Small intestine (tissue), 7 donors: ENCODE data around the gene FNDC3B. TPM values are rescaled to one million over a fixed set of nuclear protein-coding genes. Genes with fewer than 3 reads are reported as not detected.

Experiments
- DNase-seq, 2 donors: peaks; one replicate each; pipeline versions ENCODE4 v3.0.0 to v3.0.0-alpha.2; 2013
- FAIRE-seq: peaks from 2 replicates; lab custom pipeline; 2012; peaks lifted over from hg19 to GRCh38; lab: Jason Lieb, UNC
- H3K27ac ChIP-seq, 3 donors: one replicate each; pipeline ENCODE4 v1.5.1; 2013; ENCODE audit warnings: low read length in 2 of 3, mild to moderate bottlenecking in 2 of 3, control low read depth in 1 of 3, inconsistent platforms in 1 of 3, low read depth in 1 of 3, moderate library complexity in 1 of 3
- H3K27me3 ChIP-seq, 3 donors: one replicate each; pipeline ENCODE4 v1.6.1; 2013; ENCODE audit warnings: low read length in 3 of 3, inconsistent platforms in 1 of 3; ENCODE audit not compliant: control insufficient read depth in 3 of 3, insufficient read depth in 3 of 3
- H3K36me3 ChIP-seq, 3 donors: one replicate each; pipeline ENCODE4 v1.6.1; 2013; ENCODE audit warnings: low read length in 3 of 3, inconsistent platforms in 1 of 3, low read depth in 1 of 3, mild to moderate bottlenecking in 1 of 3, moderate library complexity in 1 of 3; ENCODE audit not compliant: control insufficient read depth in 3 of 3, insufficient read depth in 2 of 3
- H3K4me1 ChIP-seq, 3 donors: one replicate each; pipeline ENCODE4 v1.6.1; 2013; ENCODE audit warnings: low read length in 2 of 3, inconsistent platforms in 1 of 3, low read depth in 1 of 3, mild to moderate bottlenecking in 1 of 3, moderate library complexity in 1 of 3; ENCODE audit not compliant: control insufficient read depth in 3 of 3, insufficient read depth in 2 of 3
- H3K4me3 ChIP-seq, 3 donors: one replicate each; pipeline ENCODE4 v1.5.1; 2013; ENCODE audit warnings: low read length in 3 of 3, control low read depth in 1 of 3, inconsistent platforms in 1 of 3, low read depth in 1 of 3, mild to moderate bottlenecking in 1 of 3, moderate library complexity in 1 of 3
- H3K9me3 ChIP-seq, 2 donors: one replicate each; pipeline ENCODE4 v1.6.1; 2013; ENCODE audit warnings: low read depth in 1 of 2, low read length in 1 of 2; ENCODE audit not compliant: control insufficient read depth in 2 of 2, insufficient read depth in 1 of 2
- WGBS, 3 donors: extraction: QIAGEN DNeasy Blood & Tissue Kit; methylation state at CpG; one replicate each; pipeline ENCODE4 v1.1.7; 2013; 5-methylcytosine and 5-hydroxymethylcytosine counted together
- polyA plus RNA-seq, 4 donors: library from polyadenylated mRNA; stranded (reverse) in 3 of 4; unstranded in 1 of 4; fragments of 200-250 nt in 3 of 4; fragments of 120-200 nt in 1 of 4; gene quantifications; one replicate each; pipeline versions ENCODE4 v1.2.1 to v1.2.3, GENCODE V29; 2013
- donor health status: healthy with polysubstance abuse.
- donor health status: control.
- donor health status: control.
- donor health status: Bipolar disorder and iron deficiency.
- donor health status: healthy.

FNDC3B gene
- polyA plus RNA-seq, 4 donors, result 6.0 to 24.7 (median 10.1) TPM

DNA sequence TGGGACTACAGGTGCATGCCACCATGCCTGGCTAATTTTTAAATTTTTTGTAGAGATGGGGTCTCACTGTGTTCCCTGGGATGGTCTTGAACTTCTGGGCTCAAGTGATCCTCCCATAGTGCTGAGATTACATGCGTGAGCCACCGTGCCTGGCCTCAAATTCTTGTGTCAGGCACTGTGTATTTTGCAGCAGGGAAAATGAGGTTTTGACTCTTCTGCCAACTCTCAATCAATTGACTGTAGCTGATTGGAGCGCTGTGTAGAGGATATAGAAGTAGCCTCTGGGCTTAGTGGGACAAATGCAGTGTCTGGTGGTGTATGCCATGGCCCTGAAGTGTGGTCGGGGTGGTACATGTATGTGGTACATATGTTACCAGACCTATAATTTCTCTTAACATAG, 152.3 kb downstream of the FNDC3B start:
- no peak overlapping the region for H3K4me3 ChIP-seq
- peaks cover 0 to 4% (median 0%) of the 10 kb centered on the region in 3 donors for H3K36me3 ChIP-seq
- no peak for DNase-seq
- H3K9me3 ChIP-seq, result no peaks in the 10 kb centered on the region
- 94 to 99% (median 94%) methylated on average over 4 of the region's 4 CpGs for WGBS, 3 donors
- no peak for FAIRE-seq
- no peaks in the 10 kb centered on the region for H3K4me1 ChIP-seq
- H3K27ac ChIP-seq, result no peak overlapping the region
- H3K27me3 ChIP-seq, result no peaks in the 10 kb centered on the region

DNA sequence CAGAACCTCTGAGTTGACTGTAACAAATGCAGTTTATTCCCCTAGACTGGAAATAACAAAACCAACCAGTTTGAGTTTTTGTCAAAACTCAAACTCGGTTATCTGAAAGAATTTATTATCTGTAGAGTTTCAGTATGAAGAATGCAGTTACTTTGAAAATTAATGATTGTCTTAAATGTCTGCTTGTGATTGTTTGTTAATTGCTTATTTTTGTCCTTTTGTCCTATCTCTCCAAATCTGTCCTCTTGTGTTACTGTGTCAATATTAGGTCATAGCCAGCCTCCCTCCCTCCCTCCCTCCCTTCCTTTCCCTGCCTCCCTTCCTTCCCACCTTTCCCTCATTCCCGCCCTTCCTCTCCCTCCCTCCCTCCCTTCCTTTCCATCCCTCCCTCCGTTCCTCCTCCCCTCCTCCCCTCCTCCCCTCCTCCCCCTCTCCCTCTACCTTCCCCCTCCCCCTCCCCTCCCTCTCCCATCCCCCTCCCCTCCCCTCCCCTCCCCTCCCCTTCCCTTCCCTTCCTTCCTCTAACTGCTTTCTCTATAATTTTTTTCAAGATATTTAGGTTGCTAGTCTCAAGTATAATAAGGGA, 153.5 kb downstream of the FNDC3B start:
- DNase-seq (no peak), FAIRE-seq (no peak)
- Histone ChIP-seq H3K36me3 (peaks cover 0 to 4% (median 0%) of the 10 kb centered on the region in 3 donors), H3K4me3 (no peak overlapping the region), H3K9me3 (no peaks in the 10 kb centered on the region), H3K27ac (no peak overlapping the region), H3K27me3 (no peaks in the 10 kb centered on the region), H3K4me1 (no peaks in the 10 kb centered on the region)
- 46 to 80% (median 68%) methylated on average over 1 to 3 of the region's 3 CpGs for WGBS, 3 donors

DNA sequence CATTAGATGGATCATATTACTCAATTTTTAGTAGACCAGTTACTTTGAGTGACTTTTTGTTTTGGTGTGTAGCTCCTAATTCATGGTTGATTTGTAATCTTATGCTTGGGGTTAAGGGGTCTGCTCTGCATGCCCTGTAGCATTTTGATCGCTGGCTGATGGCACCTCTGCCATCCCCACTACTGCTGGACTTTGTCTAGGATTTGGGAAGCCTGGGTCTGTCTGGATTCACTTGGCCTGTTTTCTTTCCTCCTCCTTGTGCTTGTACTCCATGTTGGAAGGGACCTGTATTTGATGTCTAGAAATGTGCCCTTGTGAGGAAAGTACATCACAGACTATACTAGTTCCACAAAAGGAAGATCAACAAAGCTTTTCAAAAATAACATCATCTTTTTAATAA, 154.1 kb downstream of the FNDC3B start:
- FAIRE-seq, result no peak
- 96 to 100% (median 100%) methylated on average over 1 of the region's 1 CpG for WGBS, 3 donors
- H3K36me3 ChIP-seq, result peaks cover 0 to 4% (median 0%) of the 10 kb centered on the region in 3 donors

DNA sequence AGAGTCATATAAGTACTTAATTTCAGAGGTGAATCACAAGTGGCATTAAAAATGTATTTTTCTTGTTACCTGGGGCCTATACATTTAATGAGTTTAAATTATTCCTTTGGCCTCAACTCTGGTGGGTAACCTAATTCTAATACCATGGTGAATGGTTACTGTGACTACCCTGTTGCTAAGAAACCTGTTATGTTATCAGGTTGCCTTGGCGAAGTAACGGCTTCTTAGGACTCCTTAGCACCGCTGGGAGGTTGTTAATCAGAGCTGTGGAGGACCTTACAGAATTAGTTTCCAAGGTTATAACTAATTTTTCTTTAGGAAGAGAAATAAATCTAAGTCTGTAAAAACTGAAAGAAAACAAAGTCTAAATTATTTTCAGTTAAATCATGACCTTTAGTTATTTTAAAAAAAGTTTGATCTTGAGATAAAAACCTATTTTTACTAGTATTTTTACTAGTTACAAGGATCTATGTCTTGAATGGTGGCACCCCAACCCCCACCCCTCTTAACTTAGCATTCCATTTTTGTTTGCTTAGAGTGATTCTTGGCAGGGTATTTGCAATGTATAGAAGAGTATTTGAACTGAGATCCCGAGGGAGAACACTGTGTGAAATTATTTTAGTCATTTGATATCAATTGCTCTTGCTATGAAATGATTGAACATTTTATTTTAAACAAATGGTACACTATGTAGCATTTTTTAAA, 155.5 kb downstream of the FNDC3B start:
- Histone ChIP-seq H3K9me3 (no peaks in the 10 kb centered on the region), H3K36me3 (peaks cover 0 to 4% (median 0%) of the 10 kb centered on the region in 3 donors), H3K27me3 (no peaks in the 10 kb centered on the region), H3K4me3 (no peak overlapping the region), H3K27ac (no peak overlapping the region), H3K4me1 (no peaks in the 10 kb centered on the region)
- FAIRE-seq (no peak), DNase-seq (no peak)
- WGBS, 3 donors, result 54 to 63% (median 57%) methylated on average over 4 of the region's 4 CpGs

More for the DNA sequence above, 154.1 kb downstream of the FNDC3B start:
- no peak for DNase-seq
- Histone ChIP-seq H3K27me3 (no peaks in the 10 kb centered on the region), H3K27ac (no peak overlapping the region), H3K4me3 (no peak overlapping the region), H3K9me3 (no peaks in the 10 kb centered on the region), H3K4me1 (no peaks in the 10 kb centered on the region)

DNA sequence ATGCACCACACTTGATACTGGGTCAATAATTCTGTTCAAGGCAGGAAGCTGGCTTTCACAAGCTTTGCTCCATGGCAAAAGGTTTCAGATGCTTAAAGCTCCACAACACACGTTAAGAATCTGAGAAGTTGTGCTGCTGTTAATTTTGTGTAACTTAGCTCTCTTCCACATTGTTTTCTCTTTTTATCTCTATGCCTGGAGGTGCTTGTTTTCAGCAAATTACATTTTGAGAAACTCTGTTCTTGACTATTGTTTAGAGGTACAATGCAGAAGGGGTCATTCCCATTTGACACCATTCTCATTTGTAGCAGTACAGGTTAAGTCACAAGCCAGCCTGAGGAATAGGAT, 156.0 kb downstream of the FNDC3B start:
- Histone ChIP-seq H3K4me1 (no peaks in the 10 kb centered on the region), H3K27me3 (no peaks in the 10 kb centered on the region), H3K36me3 (peaks cover 0 to 4% (median 0%) of the 10 kb centered on the region in 3 donors), H3K27ac (no peak overlapping the region), H3K9me3 (no peaks in the 10 kb centered on the region), H3K4me3 (no peak overlapping the region)
- no peak for DNase-seq
- 40 to 76% (median 72%) methylated on average over 1 of the region's 1 CpG for WGBS, 3 donors
- no peak for FAIRE-seq

DNA sequence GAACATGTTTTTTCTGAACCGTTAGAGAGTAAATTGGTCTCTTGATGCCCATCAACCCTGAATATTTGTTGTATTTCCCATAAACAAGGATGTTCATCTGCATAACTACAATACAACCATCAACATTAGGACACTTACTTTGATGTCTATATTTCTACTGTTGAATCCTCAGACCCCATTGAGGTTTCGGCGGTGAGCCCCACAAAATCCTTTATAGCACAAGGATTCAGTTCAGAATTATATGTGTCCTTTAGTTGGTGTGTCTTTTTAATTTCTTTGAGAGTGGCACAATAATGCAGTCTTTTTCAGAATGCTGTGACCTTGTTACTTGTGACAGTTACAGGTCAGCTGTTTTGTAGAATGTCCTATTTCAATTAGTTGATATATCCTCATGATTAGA, 158.0 kb downstream of the FNDC3B start:
- FAIRE-seq, result no peak

DNA sequence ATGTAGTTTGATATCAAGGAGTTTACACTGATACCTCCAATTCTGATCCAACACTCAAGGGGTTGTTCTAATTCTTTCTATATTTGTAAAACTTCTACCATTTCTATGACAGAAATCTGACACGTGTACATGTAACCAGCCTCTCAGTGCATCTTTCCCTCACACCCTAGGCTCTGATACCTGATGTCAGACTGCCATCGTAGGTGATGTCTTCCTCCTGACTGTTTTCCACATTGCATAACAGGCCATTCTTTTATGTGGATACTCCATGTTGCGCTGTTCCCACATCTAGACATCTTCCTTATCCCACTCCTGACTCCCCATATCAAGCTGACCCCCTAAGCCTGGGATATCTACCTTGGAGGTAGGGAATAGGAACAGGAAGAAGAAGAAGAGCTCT, 159.1 kb downstream of the FNDC3B start:
- 97 to 99% (median 99%) methylated on average over 3 of the region's 3 CpGs for WGBS, 3 donors
- peaks cover 0 to 11% (median 9%) of the 10 kb centered on the region in 3 donors for H3K4me1 ChIP-seq
- H3K4me3 ChIP-seq, result no peak overlapping the region
- H3K27ac ChIP-seq, result no peak overlapping the region
- no peaks in the 10 kb centered on the region for H3K27me3 ChIP-seq
- no peak for FAIRE-seq
- no peaks in the 10 kb centered on the region for H3K36me3 ChIP-seq
- DNase-seq, result no peak
- H3K9me3 ChIP-seq, result no peaks in the 10 kb centered on the region

More for the DNA sequence above, 158.0 kb downstream of the FNDC3B start:
- Histone ChIP-seq H3K27me3 (no peaks in the 10 kb centered on the region), H3K36me3 (no peaks in the 10 kb centered on the region), H3K4me3 (no peak overlapping the region), H3K27ac (no peak overlapping the region), H3K4me1 (peaks cover 0 to 9% (median 6%) of the 10 kb centered on the region in 3 donors), H3K9me3 (no peaks in the 10 kb centered on the region)
- no peak for DNase-seq
- 91 to 98% (median 95%) methylated on average over 3 of the region's 3 CpGs for WGBS, 3 donors

DNA sequence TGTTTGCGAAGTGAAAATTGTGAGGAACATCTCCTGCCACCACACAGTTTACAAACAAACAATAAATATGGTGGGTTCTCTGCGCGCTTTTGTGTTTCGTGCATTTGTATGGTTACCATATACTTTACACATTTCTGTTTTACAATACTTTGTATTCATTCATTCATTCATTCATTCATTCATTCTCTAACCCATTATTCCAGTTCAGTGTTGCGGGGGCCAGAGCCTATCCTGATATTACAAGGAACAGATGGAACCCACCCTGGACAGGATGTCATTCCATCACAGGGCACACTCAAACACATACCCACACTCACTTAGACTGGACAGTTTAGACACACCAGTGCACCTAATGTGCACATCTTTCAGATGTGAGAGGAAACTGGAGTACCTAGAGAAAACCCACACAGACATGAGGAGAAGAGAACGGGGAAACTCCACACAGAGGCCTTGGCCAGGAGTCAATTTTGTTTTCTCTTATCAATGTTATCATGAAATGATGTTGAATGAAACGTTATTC, 160.5 kb downstream of the FNDC3B start:
- H3K4me1 ChIP-seq, result peaks cover 0 to 11% (median 9%) of the 10 kb centered on the region in 3 donors
- 83 to 88% (median 86%) methylated on average over 7 of the region's 7 CpGs for WGBS, 3 donors
- FAIRE-seq, result no peak

More for the DNA sequence above, 160.5 kb downstream of the FNDC3B start:
- no peak overlapping the region for H3K4me3 ChIP-seq
- no peaks in the 10 kb centered on the region for H3K9me3 ChIP-seq
- no peak overlapping the region for H3K27ac ChIP-seq
- no peaks in the 10 kb centered on the region for H3K36me3 ChIP-seq
- no peaks in the 10 kb centered on the region for H3K27me3 ChIP-seq
- DNase-seq, result no peak
